WTC11 (cell line): ENCODE data around the gene PSME2. TPM values are rescaled to one million over a fixed set of nuclear protein-coding genes. Genes with fewer than 3 reads are reported as not detected.

Source experiments
- ATAC-seq: fragments of 200-7000 bp; cut with Tn5 transposase; 2 replicates; pipeline ENCODE4 v1.10.0; 2021; ENCODE audit warnings: mild to moderate bottlenecking, moderate library complexity
- CTCF ChIA-PET: fragments of 300-600 bp; sonication (Branson Sonifier 250); formaldehyde crosslinking; loops from one replicate; lab custom pipeline; 2021; ENCODE audit warnings: antibody characterized with exemption; lab: Charles Lee
- POLR2A ChIA-PET: fragments of 350-600 bp; sonication (Branson Sonifier 250); formaldehyde crosslinking; loops from one replicate; lab custom pipeline; 2021; ENCODE audit warnings: antibody characterized with exemption; lab: Charles Lee
- DNase-seq: peaks from one replicate; pipeline ENCODE4 v3.0.0; 2021; ENCODE audit warnings: low spot score
- H3K27ac Mint-ChIP-seq: 2 replicates; pipeline ENCODE4 v1.8.0; 2021; ENCODE audit warnings: mixed read lengths
- H3K27me3 Mint-ChIP-seq: 2 replicates; pipeline ENCODE4 v1.8.0; 2021; ENCODE audit warnings: low read depth, mild to moderate bottlenecking, moderate library complexity, mixed read lengths
- H3K36me3 Mint-ChIP-seq: 2 replicates; pipeline ENCODE4 v1.8.0; 2021; ENCODE audit warnings: mixed read lengths
- H3K4me1 Mint-ChIP-seq: 2 replicates; pipeline ENCODE4 v1.8.0; 2022; ENCODE audit warnings: mixed read lengths
- H3K4me3 Mint-ChIP-seq: 2 replicates; pipeline ENCODE4 v1.8.0; 2021; ENCODE audit warnings: mild to moderate bottlenecking, moderate library complexity, mixed read lengths
- H3K9me3 Mint-ChIP-seq: 2 replicates; pipeline ENCODE4 v1.8.0; 2021; ENCODE audit warnings: mixed read lengths
- ARID4B ChIP-seq: sonication (generic); formaldehyde crosslinking; IDR thresholded peaks from 2 replicates; pipeline ENCODE4 v1.8.0; 2023; ENCODE audit warnings: missing genetic modification reagents, mild to moderate bottlenecking, borderline replicate concordance
- ATF3 ChIP-seq: sonication (generic); formaldehyde crosslinking; conservative IDR thresholded peaks from 2 replicates; pipeline ENCODE4 v1.8.1; 2022; ENCODE audit warnings: mild to moderate bottlenecking, missing genetic modification reagents
- CBFB ChIP-seq: sonication (generic); formaldehyde crosslinking; IDR thresholded peaks from 2 replicates; pipeline ENCODE4 v1.8.1; 2022; ENCODE audit warnings: mild to moderate bottlenecking, low read depth, missing genetic modification reagents
- CTCF ChIP-seq: fragments of 200-600 bp; IDR thresholded peaks from 2 replicates; pipeline ENCODE4 v1.8.0; 2022; ENCODE audit warnings: antibody characterized with exemption
- E2F1 ChIP-seq: sonication (generic); formaldehyde crosslinking; IDR thresholded peaks from 2 replicates; pipeline ENCODE4 v1.8.0; 2022; ENCODE audit warnings: mild to moderate bottlenecking, missing genetic modification reagents
- ERG ChIP-seq: fragments of 250-450 bp; sonication (Bioruptor Pico); IDR thresholded peaks from 2 replicates; pipeline ENCODE4 v1.8.0; 2021; ENCODE audit warnings: mild to moderate bottlenecking
- ETV6 ChIP-seq: sonication (generic); formaldehyde crosslinking; IDR thresholded peaks from 2 replicates; pipeline ENCODE4 v1.8.1; 2022; ENCODE audit warnings: mild to moderate bottlenecking, missing genetic modification reagents
- HMGXB4 ChIP-seq: sonication (generic); formaldehyde crosslinking; IDR thresholded peaks from 2 replicates; pipeline ENCODE4 v1.8.1; 2023; ENCODE audit warnings: mild to moderate bottlenecking, moderate library complexity, missing genetic modification reagents
- IRF2 ChIP-seq: sonication (generic); formaldehyde crosslinking; IDR thresholded peaks from 2 replicates; pipeline ENCODE4 v1.8.0; 2022; ENCODE audit warnings: low read depth, missing genetic modification reagents, borderline replicate concordance
- JUN ChIP-seq: sonication (generic); formaldehyde crosslinking; IDR thresholded peaks from 2 replicates; pipeline ENCODE4 v1.8.0; 2023; ENCODE audit warnings: mild to moderate bottlenecking, missing genetic modification reagents
- MLX ChIP-seq: sonication (generic); formaldehyde crosslinking; IDR thresholded peaks from 2 replicates; pipeline ENCODE4 v1.8.1; 2023; ENCODE audit warnings: mild to moderate bottlenecking, missing genetic modification reagents, moderate library complexity
- NFYB ChIP-seq: sonication (generic); formaldehyde crosslinking; conservative IDR thresholded peaks from 2 replicates; pipeline ENCODE4 v1.8.0; 2022; ENCODE audit warnings: low read depth, missing genetic modification reagents
- OVOL2 ChIP-seq: fragments of 250-450 bp; sonication (Bioruptor Pico); IDR thresholded peaks from 2 replicates; pipeline ENCODE4 v1.9.0; 2021; ENCODE audit warnings: mild to moderate bottlenecking, borderline replicate concordance
- PRDM15 ChIP-seq: sonication (generic); formaldehyde crosslinking; IDR thresholded peaks from 2 replicates; pipeline ENCODE4 v1.8.0; 2022; ENCODE audit warnings: missing genetic modification reagents
- ZNF232 ChIP-seq: sonication (generic); formaldehyde crosslinking; IDR thresholded peaks from 2 replicates; pipeline ENCODE4 v1.8.0; 2022; ENCODE audit warnings: mild to moderate bottlenecking, missing genetic modification reagents
- ZNF396 ChIP-seq: fragments of 250-450 bp; sonication (Bioruptor Pico); IDR thresholded peaks from 2 replicates; pipeline ENCODE4 v1.8.0; 2021; ENCODE audit warnings: mild to moderate bottlenecking, moderate library complexity, borderline replicate concordance
- ZNF425 ChIP-seq: fragments of 250-450 bp; sonication (Bioruptor Pico); conservative IDR thresholded peaks from 2 replicates; pipeline ENCODE4 v1.9.0; 2021; ENCODE audit warnings: mild to moderate bottlenecking
- total RNA-seq: library from RNA; stranded (reverse); gene quantifications from 3 replicates; pipeline ENCODE4 v1.2.3, GENCODE V29; 2021

The PSME2 gene
- total RNA-seq, 1 experiment from 2014 or later = 103 TPM

GRCh38 chr14:24127673-24128072, 18.7 kb downstream of the PSME2 start (continued):
- TF ChIP-seq E2F1 (no peak), CTCF (no peak), ETV6 (CRISPR knock-in tag) (no peak), MLX (CRISPR knock-in tag) (no peak), ATF3 (CRISPR knock-in tag) (no peak), ARID4B (no peak), OVOL2 (CRISPR knock-in tag) (no peak), NFYB (CRISPR knock-in tag) (no peak), ZNF396 (CRISPR knock-in tag) (no peak), ZNF232 (no peak), JUN (CRISPR knock-in tag) (no peak), CBFB (CRISPR knock-in tag) (no peak)
- TF ChIP-seq, all 79 proteins: peak for 0

- Mint-ChIP-seq H3K36me3 (peaks cover 10% of the 10 kb centered on the region; the same call in 1 of the 2 replicates), H3K4me3 (no peak overlapping the region), H3K27ac (no peak overlapping the region), H3K4me1 (peaks cover 3% of the 10 kb centered on the region), H3K27me3 (no peaks in the 10 kb centered on the region), H3K9me3 (no peaks in the 10 kb centered on the region)
- no peak for DNase-seq
- ChIA-PET POLR2A (interaction anchor here (0.7 to 1.8 kb wide), 4 partner anchors 9 to 144 kb away, joined by 3 to 6 read pairs (median 3); partner anchors contain the start of genes DCAF11, IRF9, NRL and PSME1), CTCF (interaction anchor here (0.6 to 1.5 kb wide), 7 partner anchors 9 to 648 kb away, joined by 3 to 6 read pairs (median 4); partner anchors contain the start of genes IRF9 and PSME1)
- no peak for ATAC-seq
- TF ChIP-seq IRF2 (CRISPR knock-in tag) = no peak
- no peak for TF ChIP-seq ERG
- no peak for TF ChIP-seq ZNF425 (CRISPR knock-in tag)
- TF ChIP-seq HMGXB4 (CRISPR knock-in tag) = no peak
- TF ChIP-seq PRDM15 (CRISPR knock-in tag) = no peak
Measured at GRCh38 chr14:24126939-24127338, 19.5 kb downstream of the PSME2 start.
